ENCODE results near the gene PAX1.

PAX1 gene

DNA sequence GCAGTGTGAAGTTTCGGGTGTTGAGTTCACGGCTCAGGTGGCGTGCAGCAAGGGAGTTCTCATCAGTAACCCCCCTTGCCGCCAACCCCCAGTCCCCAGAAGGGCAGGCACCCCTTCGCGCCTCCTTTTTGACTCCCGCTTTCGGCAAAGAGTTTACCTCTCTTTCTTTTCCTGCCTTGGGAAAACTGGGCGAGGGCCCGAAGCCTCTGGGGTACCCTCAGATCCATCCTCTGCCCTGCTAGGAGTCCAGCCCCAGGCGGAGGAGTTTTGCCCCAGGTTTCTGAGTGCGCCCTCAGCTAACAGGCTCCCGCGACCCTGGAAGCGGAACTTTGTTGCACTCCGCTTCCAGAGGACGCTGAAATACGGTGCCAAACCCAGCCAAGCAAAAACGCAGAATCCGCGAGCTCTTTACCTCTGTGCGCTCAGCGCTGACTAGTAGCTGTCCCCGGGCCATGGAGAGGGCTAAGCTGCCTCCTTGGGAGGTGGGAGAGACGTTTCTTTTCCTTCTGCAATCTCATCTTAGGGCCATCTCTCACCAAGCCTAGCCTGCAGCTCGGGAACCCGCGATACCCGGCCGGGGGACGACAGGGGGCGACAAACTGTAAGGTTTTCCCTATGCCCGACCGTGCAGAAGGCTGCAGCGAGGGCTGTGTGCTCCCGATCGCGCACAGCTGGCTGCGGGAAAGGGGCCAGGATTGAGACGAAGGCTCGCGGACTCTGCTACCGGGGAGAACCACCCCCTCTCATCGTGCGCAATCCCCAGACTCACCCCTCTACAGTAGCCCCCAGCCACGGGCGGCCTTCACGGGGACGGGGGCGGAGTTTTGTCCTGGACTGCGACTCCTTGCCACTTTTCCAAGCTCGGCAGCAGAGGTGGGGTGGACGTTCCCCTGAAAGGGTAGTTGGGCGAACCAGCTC lies 2.7 kb upstream of the PAX1 start:
- DNase-seq (ENCODE audit: low read depth in 1 of 2, low spot score in 1 of 2): no peak

- no peak for DNase-seq (ENCODE audit: low read depth in 1 of 2, low spot score in 1 of 2)
Measured at GRCh38 chr20:21703717-21704407, 1.6 kb upstream of the PAX1 start.

DNA sequence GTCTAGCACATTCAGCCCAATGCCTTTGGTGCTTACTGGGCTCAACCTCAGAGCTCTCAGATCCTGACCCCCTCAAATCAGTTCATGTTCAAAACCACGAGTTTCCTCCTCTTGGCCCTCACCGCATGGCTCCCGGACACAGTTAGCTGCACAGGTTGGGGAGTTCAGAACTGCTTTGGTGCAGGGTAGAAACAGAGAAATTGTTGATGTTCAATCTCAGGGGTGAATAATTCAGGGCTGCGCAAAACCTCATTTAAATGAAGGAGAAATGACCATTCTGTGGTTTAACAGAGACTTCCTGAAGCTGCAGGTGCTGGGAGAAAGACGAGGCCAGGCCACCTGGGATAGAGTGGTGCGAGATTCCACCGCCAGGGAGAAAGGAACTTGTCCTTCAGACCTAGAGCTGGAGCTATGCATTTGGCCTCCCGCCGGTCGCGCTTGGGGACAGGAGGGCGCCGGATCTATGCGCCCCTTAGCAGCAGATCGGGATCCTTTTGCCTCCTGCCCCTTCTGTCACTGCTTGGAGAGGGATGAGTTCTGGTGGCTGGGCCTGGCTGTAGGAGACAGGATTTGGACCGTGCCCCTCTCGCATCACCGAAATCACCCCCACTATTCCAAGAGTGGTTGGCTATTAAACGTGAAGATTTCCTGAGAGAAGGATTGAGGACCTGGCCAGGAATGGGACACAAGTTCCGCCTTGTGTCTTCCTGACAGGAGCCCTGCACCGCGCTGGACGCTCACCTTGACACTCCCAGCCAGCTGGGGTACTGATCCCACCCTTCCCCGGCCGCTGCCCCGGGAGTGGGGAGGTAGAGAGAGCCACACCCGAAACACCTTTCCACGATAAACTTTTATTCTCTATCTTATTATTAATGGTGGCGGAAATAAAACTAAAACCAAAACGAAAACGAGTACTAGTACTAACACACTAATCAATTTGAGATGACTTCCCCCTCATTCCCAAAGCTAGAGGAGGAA lies 767 bp upstream of the PAX1 start:
- DNase-seq (ENCODE audit: low read depth in 1 of 2, low spot score in 1 of 2): no peak

DNA sequence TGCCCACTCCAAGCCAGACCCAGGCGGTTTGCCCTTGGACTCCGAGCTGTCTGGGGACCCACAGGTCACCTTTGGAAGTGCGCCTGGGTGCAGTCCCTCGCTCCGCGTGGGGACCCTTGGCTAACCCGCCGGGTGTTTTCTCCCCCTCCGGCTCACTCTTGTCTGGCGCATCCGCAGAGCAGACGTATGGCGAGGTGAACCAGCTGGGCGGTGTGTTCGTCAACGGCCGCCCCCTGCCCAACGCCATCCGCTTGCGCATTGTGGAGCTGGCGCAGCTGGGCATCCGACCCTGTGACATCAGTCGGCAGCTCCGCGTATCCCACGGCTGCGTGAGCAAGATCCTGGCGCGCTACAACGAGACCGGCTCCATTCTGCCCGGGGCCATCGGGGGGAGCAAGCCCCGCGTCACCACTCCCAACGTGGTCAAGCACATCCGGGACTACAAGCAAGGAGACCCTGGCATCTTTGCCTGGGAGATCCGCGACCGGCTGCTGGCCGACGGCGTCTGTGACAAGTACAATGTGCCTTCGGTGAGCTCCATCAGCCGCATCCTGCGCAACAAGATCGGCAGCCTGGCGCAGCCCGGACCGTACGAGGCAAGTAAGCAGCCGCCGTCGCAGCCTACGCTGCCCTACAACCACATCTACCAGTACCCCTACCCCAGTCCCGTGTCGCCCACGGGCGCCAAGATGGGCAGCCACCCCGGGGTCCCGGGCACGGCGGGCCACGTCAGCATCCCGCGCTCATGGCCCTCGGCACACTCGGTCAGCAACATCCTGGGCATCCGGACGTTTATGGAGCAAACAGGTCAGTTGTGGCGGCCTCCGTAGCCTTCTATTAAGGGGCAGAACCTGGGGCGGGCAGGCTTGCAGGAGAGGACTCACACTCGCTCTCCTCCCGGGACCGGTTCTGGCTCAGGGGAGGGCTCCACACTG lies 1.1 kb downstream of the PAX1 start:
- no peak for DNase-seq (ENCODE audit: low read depth in 1 of 2, low spot score in 1 of 2)

DNA sequence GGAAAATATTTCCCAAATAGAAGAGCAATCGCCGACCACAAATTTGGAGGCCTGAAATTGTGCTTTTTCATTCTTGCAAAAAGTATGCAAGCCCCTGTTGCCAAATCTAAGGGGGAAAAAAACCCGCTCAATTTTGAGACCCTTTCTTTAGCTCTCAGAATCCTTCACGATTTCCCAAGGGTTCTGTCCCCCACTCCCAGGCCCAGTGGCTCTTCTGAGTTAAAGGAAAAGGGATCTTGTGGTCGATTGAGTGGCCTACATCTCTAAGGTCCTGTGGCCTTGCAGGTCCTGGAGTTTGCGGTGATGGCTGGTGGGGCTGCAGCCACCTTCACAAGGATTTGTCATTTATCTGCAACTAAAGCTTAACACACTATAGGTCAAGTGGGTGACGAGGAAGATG lies 1.8 kb downstream of the PAX1 start:
- no peak for DNase-seq (ENCODE audit: low read depth in 1 of 2, low spot score in 1 of 2)

- no peak for DNase-seq (ENCODE audit: low read depth in 1 of 2, low spot score in 1 of 2)
Measured at GRCh38 chr20:21707999-21708737, 2.7 kb downstream of the PAX1 start.

DNA sequence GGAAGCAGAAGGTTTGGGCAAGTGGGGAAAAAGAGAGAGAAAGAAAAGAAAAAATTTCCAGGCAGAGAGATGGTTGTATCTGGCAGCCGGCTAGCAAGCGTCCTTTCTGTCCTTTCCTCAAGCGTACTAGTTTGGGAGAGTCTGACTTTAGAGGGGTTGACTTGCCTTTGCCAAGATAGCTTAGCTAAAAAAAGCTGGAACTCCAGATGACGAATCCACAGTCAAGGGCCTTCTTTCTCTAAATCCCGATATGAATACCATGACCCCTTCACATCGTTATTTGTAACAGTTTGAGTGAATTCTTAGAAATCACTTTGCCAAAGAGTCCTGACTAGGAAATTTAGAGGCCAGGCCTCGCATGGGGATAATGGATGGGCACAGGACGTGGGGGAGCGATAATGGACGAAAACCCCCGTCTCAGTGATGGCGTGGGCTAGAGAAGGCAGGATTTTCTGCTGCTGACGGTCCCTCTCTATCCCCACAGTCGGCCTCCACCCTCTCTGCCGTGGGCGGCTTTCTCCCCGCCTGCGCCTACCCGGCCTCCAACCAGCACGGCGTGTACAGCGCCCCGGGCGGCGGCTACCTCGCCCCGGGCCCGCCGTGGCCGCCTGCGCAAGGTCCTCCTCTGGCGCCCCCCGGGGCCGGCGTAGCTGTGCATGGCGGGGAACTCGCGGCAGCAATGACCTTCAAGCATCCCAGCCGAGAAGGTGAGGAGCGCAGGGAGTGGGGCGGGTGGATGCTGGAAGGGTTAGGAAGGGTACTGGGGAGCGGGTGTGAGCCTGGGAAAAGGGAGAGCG lies 3.5 kb downstream of the PAX1 start:
- DNase-seq (ENCODE audit: low read depth in 1 of 2, low spot score in 1 of 2): no peak

DNA sequence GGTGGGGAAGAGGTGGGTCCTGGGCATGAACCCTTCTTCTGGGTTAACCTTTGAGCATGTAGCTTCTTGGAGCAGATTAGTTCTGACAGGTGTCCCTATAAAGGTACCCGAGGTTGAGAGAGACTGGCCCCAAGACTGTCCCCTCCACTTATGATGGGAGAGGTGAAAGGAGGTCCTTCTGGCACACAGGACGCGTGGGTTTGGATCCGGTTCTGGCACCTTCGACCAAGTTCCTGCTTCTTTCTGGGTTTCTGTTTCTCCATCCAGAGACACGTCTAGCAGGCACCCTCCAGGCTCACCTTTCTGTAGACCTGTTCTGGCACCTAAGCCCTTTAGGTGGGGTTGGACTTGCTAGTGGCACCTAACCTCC lies 4.1 kb downstream of the PAX1 start:
- DNase-seq (ENCODE audit: low read depth in 1 of 2, low spot score in 1 of 2): no peak

DNA sequence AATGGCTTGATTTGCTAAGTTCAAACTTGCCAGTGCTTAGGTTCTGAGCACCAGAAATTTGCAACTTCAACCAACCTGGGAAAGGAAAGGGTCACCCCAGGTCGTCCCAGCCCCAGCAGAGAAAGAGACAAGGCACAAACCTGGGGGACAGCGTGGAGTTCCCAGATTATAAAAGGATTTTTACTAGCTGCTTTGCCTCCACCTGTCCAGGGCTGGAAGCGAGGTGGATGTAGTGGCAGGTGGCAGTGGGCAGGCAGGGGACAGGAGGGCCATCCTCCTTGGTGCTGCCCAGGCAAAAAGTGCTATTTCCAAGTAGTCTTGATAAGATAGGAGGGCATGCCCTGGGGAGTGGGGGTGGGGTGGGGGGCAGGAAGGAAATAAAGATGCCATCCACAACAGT lies 4.9 kb downstream of the PAX1 start:
- no peak for DNase-seq (ENCODE audit: low read depth in 1 of 2, low spot score in 1 of 2)

- no peak for DNase-seq (ENCODE audit: low read depth in 1 of 2, low spot score in 1 of 2)
Measured at GRCh38 chr20:21710863-21711431, 5.5 kb downstream of the PAX1 start.

DNA sequence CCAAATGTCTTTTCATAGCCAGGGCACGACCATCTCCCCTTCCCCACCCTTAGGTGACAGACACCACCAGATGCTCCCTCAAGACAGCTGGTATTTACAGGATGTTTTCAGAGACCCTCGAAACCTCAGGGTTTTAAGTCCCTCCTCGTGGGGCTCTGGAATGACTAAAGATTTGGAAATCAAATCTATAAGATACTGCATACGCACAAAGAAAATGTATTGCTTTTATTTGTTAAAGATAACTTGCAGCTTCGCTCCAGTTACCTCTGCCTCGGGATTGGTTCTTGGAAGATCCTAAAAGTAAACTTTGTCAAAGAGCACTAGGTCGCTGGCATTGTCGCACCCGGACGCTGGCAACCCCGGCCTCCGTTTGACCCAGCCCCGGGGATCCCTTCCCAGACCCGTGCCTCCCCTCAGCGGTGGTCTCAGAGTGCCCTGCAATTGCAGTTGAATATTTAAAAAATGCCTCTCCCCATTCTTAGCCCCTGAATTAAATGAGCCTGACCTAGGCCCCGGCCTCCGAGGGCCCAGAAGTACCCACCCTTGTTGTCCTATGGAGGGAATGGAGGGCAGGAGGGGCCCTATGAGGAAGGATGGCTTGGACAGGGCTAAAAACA lies 7.1 kb downstream of the PAX1 start:
- DNase-seq (ENCODE audit: low read depth in 1 of 2, low spot score in 1 of 2): no peak

DNA sequence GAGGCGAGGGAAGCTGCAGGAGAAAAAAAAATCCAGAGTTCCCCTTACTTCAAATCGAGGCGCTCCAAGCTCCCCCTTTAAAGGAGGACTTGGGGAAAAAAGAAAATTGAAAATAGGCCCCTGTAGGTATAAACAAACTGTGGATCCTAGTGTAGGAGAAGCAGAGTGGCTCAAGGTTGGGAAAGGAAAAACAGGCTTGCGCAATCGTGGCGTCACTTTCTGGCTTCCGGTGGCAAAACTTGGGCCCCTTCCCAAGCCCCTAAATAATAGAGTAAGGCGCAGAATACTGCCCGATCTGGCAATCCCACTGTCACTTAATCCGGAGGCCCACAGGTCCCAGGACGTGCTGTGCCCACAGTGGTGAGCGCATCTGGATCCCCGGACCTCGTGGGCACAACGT lies 8.0 kb downstream of the PAX1 start:
- DNase-seq (ENCODE audit: low read depth in 1 of 2, low spot score in 1 of 2): no peak

DNA sequence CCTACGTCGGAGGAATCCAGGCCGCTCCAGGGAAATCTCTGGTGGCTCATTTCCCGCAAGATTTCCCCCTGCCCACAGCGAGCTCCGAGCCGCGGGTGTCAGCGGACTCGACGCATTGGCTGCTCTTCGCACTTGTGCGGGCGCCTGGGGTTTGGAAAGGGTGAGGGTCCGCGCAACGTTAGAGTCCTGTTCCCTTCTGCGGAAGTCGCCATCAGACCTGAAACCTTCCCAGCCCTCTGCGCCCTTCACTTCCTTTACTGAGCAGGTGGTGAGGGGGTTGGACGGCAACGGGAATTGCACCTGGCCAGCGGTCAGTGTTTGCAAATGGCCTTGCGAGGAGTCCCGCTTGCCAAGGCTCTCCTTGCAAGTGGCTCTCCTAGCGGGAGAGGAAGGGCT lies 8.4 kb downstream of the PAX1 start:
- no peak for DNase-seq (ENCODE audit: low read depth in 1 of 2, low spot score in 1 of 2)

GRCh38 chr20:21714297-21715192 lies 9.1 kb downstream of the PAX1 start:
- no peak for DNase-seq (ENCODE audit: low read depth in 1 of 2, low spot score in 1 of 2)

- no peak for DNase-seq (ENCODE audit: low read depth in 1 of 2, low spot score in 1 of 2)
Measured at GRCh38 chr20:21715193-21715881, 9.9 kb downstream of the PAX1 start.

DNA sequence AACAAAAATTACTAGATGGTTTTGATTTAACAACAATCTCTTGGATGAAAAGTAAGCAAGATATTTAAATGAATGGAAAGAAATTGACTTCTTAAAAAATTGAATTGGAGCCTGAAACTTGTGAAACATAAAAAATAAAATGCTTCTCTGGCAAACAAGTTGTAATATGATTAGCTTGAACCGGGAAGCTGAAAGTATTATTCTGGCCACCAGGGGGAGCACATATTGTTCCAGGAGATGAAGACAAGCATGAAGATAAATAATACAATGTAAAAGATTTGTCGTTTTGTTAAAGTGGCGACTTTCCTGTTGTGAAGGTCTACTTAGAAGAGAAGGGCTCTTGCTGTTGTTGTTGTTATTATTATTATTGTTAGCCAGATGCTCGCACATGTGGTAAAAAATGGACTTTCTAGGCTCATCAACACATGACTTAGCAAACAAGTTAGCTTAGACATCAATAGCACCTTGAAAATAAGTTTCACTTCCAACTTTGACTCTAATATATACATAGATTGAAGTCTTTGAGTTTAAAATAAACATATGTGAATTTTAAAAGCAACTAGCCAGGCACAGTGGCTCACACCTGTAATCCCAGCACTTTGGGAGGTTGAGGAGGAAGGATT lies 14.2 kb downstream of the PAX1 start:
- no peak for DNase-seq (ENCODE audit: low read depth in 1 of 2, low spot score in 1 of 2)
